ENCODE results near the gene S1PR5. TPM values are rescaled to one million over a fixed set of nuclear protein-coding genes. Genes with fewer than 3 reads are reported as not detected.

S1PR5 gene
- 0.27 and 0.41 TPM in 2 replicates for total RNA-seq (ENCODE audit: low replicate concordance)

GRCh38 chr19:10517361-10517759, at the start of gene S1PR5:
TSS of gene S1PR5 (minus strand) at chr19:10517447. CDS start at chr19:10515011, 2,436 bp downstream.
- TF ChIP-seq CTCF (IDR thresholded peaks at IDR 0.05; ENCODE audit: insufficient read depth, low read length) = no peak
- no peak for DNase-seq (ENCODE audit: low read depth)
- peak within 1 kb of the TSS; percentile 33 for H3K4me3 ChIP-seq (ENCODE audit: low read depth, low read length)

- H3K4me3 ChIP-seq (ENCODE audit: low read depth, low read length) = peak overlapping the region; percentile 64
- TF ChIP-seq CTCF (IDR thresholded peaks at IDR 0.05; ENCODE audit: insufficient read depth, low read length) = no peak
- no peak for DNase-seq (ENCODE audit: low read depth)
Observed at GRCh38 chr19:10566658-10567410, 49.6 kb upstream of the S1PR5 start.

- no peak for TF ChIP-seq CTCF (IDR thresholded peaks at IDR 0.05; ENCODE audit: insufficient read depth, low read length)
- no peak for DNase-seq (ENCODE audit: low read depth)
- H3K4me3 ChIP-seq (ENCODE audit: low read depth, low read length) = peak overlapping the region; percentile 64
Observed at GRCh38 chr19:10566408-10566657, 49.1 kb upstream of the S1PR5 start.

GRCh38 chr19:10565567-10566407, 48.5 kb upstream of the S1PR5 start, which contains the start of gene KRI1:
TSS of gene KRI1 (minus strand) at chr19:10566010. CDS start at chr19:10565999, 11 bp downstream.
- peak; percentile 44 for TF ChIP-seq CTCF (IDR thresholded peaks at IDR 0.05; ENCODE audit: insufficient read depth, low read length)
- peak within 1 kb of the TSS; percentile 89 for H3K4me3 ChIP-seq (ENCODE audit: low read depth, low read length)
- DNase-seq (ENCODE audit: low read depth) = peak; percentile 97

- TF ChIP-seq CTCF (IDR thresholded peaks at IDR 0.05; ENCODE audit: insufficient read depth, low read length) = peak; percentile 20
- DNase-seq (ENCODE audit: low read depth) = no peak
- peak overlapping the region; percentile 89 for H3K4me3 ChIP-seq (ENCODE audit: low read depth, low read length)
Observed at GRCh38 chr19:10565028-10565566, 47.9 kb upstream of the S1PR5 start.

GRCh38 chr19:10562609-10563008, 45.4 kb upstream of the S1PR5 start:
- no peak for DNase-seq (ENCODE audit: low read depth)
- TF ChIP-seq CTCF (IDR thresholded peaks at IDR 0.05; ENCODE audit: insufficient read depth, low read length) = no peak
- no peak overlapping the region for H3K4me3 ChIP-seq (ENCODE audit: low read depth, low read length)
